GM12874 (cell line): Measurements from ENCODE around the gene EML5.
A peak's percentile ranks its signal among the peaks of the same experiment; 100 is the strongest.

Experiments
- CTCF ChIP-seq: IDR thresholded peaks from 2 replicates; pipeline ENCODE4 v1.5.1; 2011; ENCODE audit warnings: low read depth, mild to moderate bottlenecking, control low read depth, low read length, moderate library complexity; ENCODE audit not compliant: insufficient read depth

Gene EML5

GRCh38 chr14:88681755-88682494, 110.8 kb downstream of the EML5 start:
- no peak for TF ChIP-seq CTCF

GRCh38 chr14:88669346-88669745, 123.4 kb downstream of the EML5 start:
- TF ChIP-seq CTCF, result no peak

- no peak for TF ChIP-seq CTCF
Observed at GRCh38 chr14:88668448-88669116, 124.2 kb downstream of the EML5 start.

- peak; percentile 86 for TF ChIP-seq CTCF
Observed at GRCh38 chr14:88667555-88668273, 125.0 kb downstream of the EML5 start.

GRCh38 chr14:88660056-88660455, 132.7 kb downstream of the EML5 start:
- no peak for TF ChIP-seq CTCF

- no peak for TF ChIP-seq CTCF
Observed at GRCh38 chr14:88639221-88639620, 153.5 kb downstream of the EML5 start.

- TF ChIP-seq CTCF, result no peak
Observed at GRCh38 chr14:88632512-88632911, 160.2 kb downstream of the EML5 start.
